HL-60 (cell line): ENCODE data around the gene PIP4K2A.

Experiments
- POLR2AphosphoS5 ChIP-seq: IDR thresholded peaks from 2 replicates; pipeline ENCODE4 v1.6.1; 2012; ENCODE audit warnings: low read depth
- TF ChIP-seq, protein P1 (sequence below): IDR thresholded peaks from one replicate; pipeline ENCODE4 v1.5.1; 2011; ENCODE audit warnings: low read length, control low read depth, inconsistent platforms; ENCODE audit not compliant: insufficient read depth
- TF ChIP-seq, protein P2 (sequence below): IDR thresholded peaks from 2 replicates; pipeline ENCODE4 v1.6.1; 2012; ENCODE audit warnings: low read depth; ENCODE audit not compliant: insufficient replicate concordance

DNA sequence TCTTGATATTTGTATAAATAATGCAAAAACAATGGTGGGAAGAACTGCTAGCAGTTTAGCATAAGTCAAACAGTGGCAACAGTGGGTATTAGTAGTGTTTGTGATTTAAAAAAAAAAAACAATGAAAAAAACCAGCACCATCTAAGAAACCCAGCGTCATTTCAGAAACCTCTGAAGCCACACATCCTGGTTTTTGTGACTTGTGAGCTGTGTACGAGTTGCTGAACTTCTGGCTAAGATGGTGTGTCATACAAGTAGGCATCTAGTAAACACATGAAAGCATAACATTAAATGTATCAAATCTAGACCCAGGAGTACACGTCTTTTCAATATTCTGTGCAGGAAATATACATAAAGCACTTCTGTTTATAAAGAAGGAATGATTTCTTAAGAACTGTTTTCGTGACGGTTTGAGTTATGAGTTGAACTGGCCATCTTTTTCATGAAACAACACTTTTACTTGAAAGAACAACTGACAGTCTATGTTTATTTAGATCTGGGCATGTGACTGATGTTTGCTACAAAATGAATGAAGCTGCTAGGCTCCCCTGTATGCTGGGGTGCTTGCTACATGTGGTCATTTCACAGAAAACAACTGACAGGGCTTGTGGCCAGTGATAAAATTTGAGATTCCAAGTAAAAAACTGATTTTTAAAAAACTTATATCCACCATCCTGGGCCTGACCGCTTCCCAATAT, 143.5 kb downstream of the PIP4K2A start:
- TF ChIP-seq, protein P1, sequence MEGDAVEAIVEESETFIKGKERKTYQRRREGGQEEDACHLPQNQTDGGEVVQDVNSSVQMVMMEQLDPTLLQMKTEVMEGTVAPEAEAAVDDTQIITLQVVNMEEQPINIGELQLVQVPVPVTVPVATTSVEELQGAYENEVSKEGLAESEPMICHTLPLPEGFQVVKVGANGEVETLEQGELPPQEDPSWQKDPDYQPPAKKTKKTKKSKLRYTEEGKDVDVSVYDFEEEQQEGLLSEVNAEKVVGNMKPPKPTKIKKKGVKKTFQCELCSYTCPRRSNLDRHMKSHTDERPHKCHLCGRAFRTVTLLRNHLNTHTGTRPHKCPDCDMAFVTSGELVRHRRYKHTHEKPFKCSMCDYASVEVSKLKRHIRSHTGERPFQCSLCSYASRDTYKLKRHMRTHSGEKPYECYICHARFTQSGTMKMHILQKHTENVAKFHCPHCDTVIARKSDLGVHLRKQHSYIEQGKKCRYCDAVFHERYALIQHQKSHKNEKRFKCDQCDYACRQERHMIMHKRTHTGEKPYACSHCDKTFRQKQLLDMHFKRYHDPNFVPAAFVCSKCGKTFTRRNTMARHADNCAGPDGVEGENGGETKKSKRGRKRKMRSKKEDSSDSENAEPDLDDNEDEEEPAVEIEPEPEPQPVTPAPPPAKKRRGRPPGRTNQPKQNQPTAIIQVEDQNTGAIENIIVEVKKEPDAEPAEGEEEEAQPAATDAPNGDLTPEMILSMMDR: no peak
- TF ChIP-seq, protein P2, sequence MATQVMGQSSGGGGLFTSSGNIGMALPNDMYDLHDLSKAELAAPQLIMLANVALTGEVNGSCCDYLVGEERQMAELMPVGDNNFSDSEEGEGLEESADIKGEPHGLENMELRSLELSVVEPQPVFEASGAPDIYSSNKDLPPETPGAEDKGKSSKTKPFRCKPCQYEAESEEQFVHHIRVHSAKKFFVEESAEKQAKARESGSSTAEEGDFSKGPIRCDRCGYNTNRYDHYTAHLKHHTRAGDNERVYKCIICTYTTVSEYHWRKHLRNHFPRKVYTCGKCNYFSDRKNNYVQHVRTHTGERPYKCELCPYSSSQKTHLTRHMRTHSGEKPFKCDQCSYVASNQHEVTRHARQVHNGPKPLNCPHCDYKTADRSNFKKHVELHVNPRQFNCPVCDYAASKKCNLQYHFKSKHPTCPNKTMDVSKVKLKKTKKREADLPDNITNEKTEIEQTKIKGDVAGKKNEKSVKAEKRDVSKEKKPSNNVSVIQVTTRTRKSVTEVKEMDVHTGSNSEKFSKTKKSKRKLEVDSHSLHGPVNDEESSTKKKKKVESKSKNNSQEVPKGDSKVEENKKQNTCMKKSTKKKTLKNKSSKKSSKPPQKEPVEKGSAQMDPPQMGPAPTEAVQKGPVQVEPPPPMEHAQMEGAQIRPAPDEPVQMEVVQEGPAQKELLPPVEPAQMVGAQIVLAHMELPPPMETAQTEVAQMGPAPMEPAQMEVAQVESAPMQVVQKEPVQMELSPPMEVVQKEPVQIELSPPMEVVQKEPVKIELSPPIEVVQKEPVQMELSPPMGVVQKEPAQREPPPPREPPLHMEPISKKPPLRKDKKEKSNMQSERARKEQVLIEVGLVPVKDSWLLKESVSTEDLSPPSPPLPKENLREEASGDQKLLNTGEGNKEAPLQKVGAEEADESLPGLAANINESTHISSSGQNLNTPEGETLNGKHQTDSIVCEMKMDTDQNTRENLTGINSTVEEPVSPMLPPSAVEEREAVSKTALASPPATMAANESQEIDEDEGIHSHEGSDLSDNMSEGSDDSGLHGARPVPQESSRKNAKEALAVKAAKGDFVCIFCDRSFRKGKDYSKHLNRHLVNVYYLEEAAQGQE: no peak
- no peak for TF ChIP-seq POLR2AphosphoS5
